Stimulated activated CD4-positive, alpha-beta T cell treated with anti-CD3 and anti-CD28 coated beads, Interleukin-12 subunit alpha, Interleukin-12 subunit beta, amount 100 ng/mL, for 24 hours (primary cell): ENCODE data around the gene SMARCA2.
A peak's percentile ranks its signal among the peaks of the same experiment; 100 is the strongest.

Experiments used
- DNase-seq, 2 experiments: peaks; one replicate each; pipeline ENCODE4 v3.0.0-alpha.2; 2020; ENCODE audit warnings: low read depth in 2 of 2

The SMARCA2 gene

DNA sequence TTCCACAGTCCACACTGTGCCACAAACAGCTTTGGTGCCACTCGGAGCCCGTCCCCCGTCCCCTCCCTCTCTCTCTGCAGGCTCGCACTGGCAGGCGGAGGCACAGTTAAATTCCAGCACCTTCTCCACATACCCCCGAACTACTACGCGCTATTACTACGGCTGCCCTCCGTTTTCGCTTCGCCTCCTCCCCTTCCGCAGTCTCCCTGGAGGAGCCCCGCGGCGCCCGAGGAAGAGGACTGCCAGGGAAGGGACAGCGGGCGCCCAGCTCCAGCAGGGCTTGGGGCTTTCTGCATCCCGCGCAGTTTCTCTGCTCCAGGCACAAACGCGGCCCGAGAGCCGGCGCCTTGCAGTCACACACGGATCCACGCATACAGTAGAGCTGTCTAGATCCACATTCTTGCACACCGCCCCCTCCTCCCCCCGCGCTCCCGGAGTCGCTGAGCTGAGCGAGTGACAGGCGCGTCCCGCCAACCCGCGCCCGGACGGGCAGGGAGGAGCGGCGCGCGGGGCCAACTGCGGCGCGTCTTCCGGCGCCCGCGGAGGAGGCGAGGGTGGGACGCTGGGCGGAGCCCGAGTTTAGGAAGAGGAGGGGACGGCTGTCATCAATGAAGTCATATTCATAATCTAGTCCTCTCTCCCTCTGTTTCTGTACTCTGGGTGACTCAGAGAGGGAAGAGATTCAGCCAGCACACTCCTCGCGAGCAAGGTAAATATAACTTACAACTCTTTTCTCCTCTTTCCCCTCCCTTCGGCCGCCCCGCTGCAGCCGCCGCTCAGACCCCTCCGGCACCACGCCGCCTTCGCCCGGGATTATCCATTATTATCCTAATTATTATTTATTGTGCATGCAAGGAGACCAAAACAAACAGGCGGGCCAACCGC lies at the start of gene SMARCA2:
SMARCA2 (plus strand) TSS at position 652 of the 885 bp plus-strand sequence. CDS start 13,676 bp downstream, outside the sequence.
- DNase-seq: peak; percentile 88 to 94

DNA sequence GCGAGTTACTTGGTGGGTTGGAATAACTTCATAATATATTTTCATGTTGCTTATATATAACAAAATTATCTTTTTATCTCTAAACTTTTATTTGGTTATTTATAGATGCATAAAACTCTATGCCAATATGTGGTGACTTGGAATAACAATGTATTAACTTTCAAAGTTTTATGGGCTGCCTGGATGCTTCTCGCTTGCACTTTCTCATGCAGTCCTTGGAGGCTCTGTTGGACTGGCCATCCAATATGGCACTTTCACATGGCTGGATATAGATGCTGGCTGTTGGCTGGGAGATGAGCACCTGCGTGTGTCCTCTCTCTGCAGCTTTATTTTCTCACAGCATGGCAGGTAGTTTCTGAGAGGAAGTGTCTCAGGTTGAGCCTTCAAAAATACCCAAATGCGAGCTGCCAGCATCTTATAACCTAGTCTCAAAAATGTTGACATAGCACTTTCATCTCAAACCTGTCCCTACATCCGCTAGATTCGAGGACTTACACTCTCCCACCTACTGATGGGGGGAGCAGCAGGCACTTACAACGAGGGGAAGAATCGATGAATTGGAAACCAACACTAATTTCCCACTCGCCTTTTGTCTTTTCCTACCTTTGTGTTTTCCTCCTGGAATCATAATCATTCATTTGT lies 48.3 kb upstream of the SMARCA2 start:
- DNase-seq: no peak

DNA sequence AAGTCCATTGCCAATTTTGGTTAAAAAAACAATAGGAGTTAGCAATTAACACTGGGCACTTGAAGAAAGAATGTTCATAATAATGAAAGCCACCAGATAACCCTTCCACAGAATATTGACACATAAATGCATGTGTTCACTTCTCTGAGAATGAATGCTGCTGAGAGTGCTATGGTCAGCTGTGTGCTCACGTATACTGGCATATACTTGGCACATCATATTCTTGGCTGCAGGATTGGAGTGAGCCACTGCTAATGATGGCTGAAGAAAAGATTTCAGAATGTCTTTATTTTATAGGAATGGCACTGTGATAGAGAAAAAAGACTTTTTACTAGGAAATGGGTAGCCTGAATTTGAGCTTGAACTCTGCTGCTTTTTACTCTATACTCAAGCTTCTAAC lies 46.0 kb upstream of the SMARCA2 start:
- no peak for DNase-seq

DNA sequence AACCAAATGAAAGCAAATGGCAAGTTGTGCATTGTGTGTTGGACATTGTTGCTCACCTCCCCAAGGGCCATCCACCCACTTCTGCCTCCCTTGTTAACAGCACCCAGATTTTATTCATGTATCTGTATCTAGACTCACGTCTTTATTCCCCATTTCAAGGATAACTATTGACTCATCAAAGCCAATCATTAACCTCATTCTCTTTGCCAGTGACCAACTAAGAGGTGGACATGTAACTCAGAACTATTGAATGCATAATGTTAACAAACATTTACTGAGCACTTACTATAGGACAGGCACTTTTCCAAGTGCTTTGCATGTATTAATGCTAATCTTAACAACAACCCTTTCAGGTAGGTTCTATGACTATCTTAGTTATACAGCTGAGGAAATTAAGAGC lies 45.2 kb upstream of the SMARCA2 start:
- DNase-seq: no peak

GRCh38 chr9:1972672-1973071 lies 42.5 kb upstream of the SMARCA2 start:
- DNase-seq: no peak

DNA sequence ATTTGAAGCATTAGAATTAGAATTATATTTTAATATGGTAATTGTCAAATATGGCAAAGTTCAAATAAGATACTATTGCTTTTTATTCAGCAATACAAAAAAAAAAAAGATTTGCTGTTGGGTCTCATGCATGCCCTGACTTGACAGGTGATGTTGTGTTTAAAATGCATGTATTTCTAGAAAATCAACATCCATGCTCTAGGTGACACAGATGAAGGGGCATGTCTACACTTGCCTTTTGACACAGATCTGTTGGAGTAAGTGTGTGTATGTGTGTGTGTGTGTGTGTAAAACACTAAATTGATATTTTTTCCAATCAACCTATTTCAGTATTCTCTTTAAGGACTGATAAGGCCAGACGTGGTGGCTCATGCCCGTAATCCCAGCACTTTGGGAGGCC lies 38.1 kb upstream of the SMARCA2 start:
- DNase-seq: no peak

DNA sequence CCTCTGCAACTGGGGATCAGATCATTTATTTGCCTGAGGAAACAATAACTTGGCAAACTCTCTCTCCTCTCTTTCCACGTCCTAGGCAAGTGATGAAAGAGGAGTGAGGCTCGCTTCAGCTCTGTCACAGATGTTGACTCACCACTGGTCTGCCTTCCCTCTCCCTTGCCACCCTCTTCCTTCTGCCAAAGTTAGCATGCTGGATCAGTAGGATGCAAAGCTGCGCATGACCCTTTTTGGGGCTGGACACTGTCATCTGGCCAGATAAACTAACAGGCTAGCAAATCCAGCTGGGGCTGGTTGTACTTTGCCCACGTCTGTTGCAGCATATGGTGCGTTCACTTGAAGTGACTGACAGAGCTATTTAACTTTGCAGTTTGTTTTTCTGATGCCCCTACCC lies 36.2 kb upstream of the SMARCA2 start:
- no peak for DNase-seq

DNA sequence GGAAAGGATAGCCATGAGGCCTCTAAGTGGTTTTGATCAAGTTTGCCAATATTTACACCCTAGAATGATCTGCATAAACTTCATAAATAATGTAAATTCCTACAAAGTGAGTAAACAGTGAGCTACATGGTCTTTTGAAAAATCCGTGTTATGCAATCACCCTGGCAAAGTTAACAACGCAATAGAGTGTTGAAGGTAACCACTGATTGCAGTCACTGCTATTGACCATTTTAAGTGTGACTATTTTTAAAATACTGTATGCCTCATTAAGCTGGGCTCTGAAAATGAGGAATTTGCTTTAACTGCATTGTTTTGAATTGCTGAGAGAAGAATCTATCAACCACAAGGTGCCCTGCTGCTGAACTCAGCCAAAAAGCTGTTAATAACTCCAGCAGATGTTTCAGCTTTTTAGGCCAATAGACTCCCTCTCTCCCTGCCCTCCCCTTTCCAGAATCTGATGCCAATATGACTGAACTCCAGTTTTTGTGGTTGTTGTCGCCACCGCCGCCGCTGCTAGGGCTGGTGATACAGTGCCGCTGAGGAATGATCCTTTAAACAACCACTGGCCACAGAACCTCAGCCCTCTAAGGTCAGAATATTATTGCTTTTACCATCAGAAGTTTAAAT lies 35.3 kb upstream of the SMARCA2 start:
- DNase-seq: no peak

DNA sequence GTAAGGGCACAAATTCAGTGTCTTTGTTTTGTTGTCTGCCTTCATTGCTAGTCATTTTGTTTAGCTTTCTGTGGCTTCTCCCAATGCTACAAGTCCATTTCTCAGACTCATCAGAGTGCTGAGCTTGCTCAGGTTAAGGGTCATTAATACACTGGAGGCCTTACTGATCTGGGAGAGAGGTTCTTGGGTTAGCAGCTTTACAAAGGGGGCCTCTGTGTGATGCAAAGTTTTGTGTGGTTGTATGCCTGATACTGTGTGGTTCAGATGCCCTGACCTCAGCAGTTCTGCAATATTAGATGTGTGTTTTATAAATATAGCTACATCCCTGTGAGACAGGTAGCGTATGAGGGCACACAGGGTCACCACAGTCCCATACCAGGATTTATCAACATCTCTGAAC lies 34.8 kb upstream of the SMARCA2 start:
- no peak for DNase-seq

GRCh38 chr9:1982074-1982473 lies 33.1 kb upstream of the SMARCA2 start:
- no peak for DNase-seq

- no peak for DNase-seq
Measured at GRCh38 chr9:1986341-1986740, 28.8 kb upstream of the SMARCA2 start.

DNA sequence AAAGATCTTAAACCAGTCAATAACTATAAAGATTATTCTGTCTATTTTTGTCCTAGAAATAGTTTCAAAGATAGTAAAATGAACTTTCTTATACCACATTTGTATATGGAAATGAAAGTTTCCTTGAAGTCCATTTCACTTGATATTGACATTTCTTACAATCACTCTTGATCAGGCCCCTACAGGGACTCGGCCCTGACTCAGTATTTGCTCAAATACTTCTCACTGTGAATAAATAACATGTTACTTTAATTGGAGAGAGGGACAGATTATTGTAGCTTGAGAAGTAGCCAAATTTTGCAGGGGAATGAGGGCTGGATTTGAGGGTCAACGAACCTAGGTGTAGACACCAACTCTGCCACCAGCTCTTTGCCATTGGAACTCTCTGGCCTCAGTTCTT lies 25.6 kb upstream of the SMARCA2 start:
- no peak for DNase-seq

GRCh38 chr9:1994180-1994579 lies 21.0 kb upstream of the SMARCA2 start:
- DNase-seq: no peak

- no peak for DNase-seq
Measured at GRCh38 chr9:1995084-1995483, 20.1 kb upstream of the SMARCA2 start.

- no peak for DNase-seq
Measured at GRCh38 chr9:1996156-1996555, 19.0 kb upstream of the SMARCA2 start.

DNA sequence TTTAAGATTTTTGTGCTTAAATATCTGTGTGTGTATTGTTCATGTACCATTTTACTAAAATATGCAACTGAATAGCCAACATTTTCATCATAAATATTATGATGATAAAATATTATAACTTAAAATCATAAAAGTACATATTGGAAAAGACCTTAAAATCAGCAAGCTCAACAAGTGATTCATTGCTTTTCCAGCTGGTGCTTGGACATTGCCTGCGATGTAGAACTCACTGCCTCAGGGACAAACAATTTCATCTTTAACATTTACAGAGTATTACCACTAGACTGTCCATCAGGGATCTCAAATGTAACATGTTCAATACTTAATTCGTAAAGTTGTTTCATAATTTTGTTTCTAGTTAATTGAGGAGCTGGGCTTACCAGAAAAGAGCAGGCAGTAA lies 17.5 kb upstream of the SMARCA2 start:
- DNase-seq: no peak

DNA sequence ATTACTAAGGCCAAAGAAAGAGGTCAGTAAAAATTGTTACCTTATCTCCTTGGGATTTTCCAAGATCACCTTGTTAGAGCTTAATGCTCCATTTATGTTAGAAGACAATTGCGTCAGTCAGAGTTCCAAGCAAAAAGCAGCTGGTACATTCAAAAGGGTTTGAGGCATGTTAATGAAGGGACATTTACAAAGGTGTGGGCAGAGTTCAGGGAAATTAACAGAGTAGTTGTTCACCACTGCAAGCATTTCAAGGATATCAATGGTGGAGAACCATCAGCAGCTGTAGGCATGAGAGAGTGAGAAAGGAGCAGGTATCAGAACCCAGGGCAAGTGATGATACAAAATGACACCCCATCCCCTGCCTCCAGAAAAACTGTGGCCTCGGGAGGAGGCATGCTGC lies 17.0 kb upstream of the SMARCA2 start:
- no peak for DNase-seq

DNA sequence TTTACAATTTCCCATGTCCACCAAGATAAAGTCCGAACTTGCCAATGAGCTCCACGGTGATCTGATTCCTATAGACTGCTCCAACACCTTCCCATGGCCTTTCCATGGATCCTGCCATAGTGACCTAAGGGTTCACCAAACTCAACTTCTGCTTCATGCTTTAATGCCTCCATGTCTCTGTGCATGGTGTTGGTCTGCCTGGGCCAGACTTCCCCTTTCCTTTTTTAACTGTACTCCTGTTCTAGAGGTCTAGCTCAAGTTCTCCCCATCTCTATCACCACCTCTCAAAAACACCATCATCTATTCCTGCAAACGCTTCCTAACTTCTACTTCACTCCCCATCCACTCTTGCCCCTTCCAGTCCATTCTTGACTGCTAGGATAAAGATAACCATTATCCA lies 14.8 kb upstream of the SMARCA2 start:
- DNase-seq: no peak

DNA sequence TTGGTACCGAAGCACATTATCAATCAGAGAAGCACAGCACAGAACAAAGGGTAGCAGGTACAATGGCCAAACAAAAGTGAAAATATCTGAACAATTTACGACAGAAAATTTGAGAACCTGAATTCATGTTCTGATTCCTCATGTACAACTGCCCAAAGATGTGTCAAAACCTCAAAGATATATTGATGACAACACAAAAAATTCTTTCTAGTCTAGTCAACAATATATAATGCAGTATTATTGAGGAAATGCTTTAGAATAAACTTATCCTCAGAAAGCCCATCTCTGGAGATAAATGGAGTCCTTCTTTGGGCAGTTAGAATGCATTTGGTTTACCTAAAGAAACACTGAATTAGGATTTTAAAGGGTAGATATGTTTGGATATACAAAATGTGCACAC lies 6.8 kb upstream of the SMARCA2 start:
- DNase-seq: no peak

DNA sequence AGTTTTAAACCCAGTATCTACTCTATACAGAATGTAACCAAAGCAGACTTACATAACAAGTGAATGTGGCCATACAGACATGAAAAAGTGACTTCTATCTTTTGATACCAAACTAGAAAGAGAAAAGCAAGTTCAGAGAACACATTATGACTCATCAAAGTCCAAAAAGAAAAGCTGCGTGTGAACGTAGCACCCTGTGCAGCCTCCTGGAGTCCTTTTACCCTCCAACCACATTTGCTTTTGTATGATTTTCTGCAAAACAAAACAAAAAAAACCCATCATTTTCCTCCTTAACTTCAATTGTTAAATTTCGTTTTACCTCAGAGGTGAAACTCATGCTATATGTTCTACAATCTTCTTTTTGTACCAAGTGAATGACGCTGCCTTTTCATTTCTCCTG lies 2.8 kb upstream of the SMARCA2 start:
- no peak for DNase-seq

GRCh38 chr9:2013743-2014475 lies 1.2 kb upstream of the SMARCA2 start:
- no peak for DNase-seq
